HG03457 (cell line): ENCODE data around the gene LACTBL1.
"Not testable (repeated sequence)": the region's sequence is repeated elsewhere in the genome, so short reads cannot be mapped to it uniquely, and the experiment has no call there.

ENCODE experiments used
- ATAC-seq: cut with Tn5 transposase; IDR thresholded peaks from one replicate; pipeline ENCODE4 v1.9.1; 2021; ENCODE audit warnings: moderate number of reproducible peaks; ENCODE audit not compliant: unreplicated experiment

The LACTBL1 gene

DNA sequence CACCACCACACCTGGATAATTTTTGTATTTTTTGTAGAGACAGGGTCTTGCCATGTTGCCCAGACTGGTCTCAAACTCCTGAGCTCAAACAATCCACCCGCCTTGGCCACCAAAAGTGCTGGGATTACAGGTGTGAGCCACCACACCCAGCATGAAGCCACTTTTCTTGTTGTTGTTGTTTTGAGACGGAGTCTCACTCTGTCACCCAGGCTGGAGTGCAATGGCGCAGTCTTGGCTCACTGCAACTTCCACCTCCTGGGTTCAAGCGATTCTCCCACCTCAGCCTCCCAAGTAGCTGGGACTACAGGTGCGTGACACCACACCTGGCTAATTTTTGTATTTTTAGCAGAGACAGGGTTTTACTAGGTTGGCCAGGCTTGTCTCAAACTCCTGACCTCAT is 27.5 kb downstream of the LACTBL1 start:
- not testable (repeated sequence) for ATAC-seq

DNA sequence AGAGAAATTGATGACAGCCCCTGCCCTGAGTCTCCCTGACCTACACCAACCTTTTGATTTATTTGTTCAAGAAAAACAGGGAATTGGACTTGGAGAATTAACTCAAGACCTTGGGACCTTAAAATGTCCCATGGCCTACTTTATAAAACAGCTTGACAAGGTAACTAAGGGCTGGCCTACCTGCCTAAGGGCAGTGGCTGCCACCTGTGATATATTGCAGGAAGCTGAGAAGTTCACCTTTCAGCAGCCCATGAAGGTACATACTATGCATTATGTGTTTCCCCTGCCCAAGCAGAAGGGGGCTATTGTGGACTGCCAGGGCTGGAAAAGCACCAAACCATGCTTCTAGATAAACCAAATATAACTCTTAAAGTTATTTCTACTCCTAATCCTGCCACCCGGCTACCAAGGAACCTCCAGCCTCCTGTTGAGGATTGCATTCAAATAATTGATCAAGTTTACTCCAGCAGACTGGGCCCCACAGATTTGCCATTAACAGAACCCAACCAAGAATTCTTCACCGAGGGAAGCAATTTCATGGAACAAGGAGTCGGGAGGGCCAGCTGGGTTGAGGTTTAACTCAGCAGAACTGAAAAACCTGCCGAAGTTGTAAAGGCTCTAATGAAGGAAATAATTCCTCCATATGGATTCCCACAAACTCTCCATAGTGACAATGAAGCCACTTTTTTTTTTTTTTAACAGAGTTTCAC is 28.2 kb downstream of the LACTBL1 start:
- no peak for ATAC-seq

DNA sequence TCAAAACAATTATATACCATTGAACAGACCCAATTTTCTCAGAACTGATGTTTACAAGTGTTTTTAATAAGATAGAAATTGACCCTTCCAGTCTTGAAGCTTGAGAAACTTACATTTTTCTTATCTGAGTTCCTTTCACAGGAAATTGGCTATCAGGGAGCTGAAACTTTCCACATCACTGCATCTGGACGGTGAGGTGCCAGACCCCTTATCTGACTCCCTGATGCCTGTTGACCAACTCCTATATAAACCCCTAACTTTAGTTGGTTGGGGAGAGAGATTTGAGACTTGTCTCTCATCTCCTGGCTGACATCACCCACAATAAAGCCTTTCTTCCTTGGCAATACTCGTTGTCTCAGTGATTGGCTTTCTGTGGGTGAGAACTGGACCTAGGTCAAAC is 31.4 kb downstream of the LACTBL1 start:
- ATAC-seq, result no peak

DNA sequence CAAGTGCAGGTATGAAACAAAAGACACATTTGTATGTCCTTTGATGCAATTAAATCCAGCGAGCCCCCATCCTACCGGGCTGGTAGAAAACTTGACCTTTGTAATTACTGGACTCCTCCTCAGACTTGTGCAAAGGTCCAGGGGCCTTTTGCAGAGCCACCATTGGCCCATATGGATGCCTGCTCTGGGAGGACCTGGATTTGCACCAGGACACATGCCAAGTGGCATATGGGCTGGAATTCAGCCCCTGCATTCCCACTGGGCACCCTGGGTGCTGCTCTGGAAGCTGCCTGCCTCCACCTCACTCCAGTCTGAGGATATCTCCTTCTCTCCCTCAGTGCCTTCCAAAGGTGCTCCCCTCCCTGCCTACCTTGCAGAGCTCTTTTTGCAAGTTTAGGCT is 36.0 kb downstream of the LACTBL1 start:
- ATAC-seq, result no peak

DNA sequence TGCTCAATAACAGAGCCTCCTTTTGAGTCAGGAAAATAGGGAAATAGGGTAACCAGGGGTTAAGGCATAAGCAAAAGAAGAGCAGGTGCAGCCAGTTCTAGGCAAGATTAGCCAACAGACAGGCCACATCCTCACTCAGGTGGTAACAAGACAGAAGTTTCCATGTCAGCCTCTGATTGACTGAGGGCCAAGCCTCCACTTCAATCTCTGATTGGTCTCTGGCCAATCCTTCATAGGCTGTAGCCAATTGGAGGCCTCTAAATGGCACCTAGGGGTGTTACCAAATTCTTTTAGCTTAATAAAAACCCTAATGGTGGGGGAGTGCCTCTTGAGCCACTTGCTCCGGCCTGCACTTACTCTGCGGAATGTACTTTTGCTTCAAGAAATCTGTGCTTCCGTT is 37.2 kb downstream of the LACTBL1 start:
- ATAC-seq, result no peak

DNA sequence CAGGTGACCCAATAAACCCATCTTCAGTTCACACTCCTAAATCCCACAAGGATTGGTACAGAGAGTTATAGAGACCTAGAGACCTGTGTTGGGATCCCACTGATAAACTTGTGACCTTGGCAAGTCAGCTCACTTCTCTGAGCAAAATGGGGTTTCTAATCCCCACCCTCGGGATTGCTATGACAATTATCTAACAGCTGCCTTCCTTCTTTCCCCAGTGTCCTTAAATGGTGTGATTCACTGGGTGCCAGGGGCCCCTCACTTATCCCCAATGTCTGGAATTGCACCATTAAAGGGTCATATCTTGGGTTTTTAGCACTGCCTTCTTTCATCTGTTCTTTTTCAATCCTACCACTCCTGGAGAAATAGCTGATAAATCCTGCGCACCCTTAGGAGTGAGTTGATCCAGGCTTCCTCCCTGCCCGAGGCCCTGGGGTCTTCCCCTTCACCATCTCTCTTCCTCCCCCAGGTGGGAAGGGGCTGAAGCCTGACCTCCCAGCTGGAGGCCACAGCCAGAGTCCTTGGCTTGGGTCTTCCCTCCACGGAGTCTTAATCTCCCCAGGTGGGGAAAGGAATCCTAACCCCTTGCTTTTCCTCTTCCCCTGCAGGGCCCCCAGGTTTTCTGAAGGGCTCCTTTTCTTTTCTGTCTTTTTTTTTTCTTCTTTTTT is 39.7 kb downstream of the LACTBL1 start:
- ATAC-seq, result no peak

DNA sequence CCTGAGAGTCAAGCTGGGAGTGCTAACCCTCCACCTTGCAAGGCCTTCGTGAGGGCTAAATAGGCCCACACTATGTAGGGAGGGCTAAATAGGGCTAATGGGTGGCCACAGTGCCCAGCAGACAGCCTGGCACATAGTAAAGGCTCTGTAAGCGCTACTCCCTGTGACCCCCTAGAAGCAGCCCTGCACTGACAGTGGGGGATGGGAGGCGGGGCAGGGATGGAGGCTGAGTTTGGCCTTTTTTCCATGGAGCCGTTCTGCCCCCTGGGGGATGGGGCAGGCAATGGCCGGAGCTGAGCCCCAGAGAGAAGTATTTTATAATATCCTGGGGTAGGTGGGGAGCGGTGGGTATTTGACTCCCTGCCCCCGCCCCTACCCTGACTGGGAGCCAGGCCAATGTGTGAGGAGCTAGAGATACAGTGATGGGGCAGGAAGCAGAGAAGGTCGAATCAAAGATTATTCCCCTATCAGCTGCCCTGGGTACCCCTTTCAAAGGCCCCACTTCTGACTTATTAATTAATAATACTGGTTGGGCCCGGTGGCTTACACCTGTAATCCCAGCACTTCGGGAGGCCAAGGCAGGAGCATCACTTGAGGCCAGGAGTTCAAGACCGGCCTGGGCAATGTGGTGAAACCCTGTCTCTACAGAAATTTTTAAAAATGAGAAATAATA is 42.3 kb downstream of the LACTBL1 start:
- no peak for ATAC-seq

DNA sequence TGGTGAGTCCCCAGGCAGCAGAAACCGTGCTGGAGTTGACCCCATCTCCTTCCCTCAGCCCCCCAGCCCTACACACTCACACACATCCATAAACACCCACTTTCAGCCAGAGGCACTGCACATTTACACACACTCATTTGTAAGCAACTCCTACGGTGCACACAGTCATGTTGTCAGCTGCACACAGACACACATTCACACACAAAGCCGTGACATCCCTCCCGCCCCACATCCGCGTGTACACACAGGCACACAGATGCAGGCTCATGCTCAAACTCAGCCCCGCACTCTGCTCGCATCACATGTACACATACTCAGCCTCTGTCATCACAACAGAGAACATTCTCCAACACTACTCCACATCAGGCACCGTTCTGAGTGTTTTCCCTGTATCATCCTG is 47.6 kb downstream of the LACTBL1 start:
- no peak for ATAC-seq

DNA sequence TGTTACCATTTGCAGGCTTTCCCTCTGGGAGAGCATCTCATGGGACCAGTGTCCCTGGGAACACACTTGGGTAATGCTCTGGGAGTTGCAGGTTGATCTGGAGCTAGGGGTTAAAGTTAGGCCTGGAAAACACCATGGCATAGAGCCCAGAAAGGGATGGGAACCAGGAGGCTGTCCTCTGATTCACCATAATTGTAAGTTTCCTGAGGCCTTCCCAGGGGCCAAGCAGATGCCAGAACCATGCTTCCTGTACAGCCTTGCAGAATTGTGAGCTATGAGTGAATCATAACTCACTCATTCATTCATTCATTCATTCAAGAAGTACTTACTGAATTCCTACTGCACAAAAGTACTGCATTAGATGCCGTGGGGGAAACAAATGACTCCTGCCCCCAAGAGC is 50.0 kb downstream of the LACTBL1 start:
- no peak for ATAC-seq

DNA sequence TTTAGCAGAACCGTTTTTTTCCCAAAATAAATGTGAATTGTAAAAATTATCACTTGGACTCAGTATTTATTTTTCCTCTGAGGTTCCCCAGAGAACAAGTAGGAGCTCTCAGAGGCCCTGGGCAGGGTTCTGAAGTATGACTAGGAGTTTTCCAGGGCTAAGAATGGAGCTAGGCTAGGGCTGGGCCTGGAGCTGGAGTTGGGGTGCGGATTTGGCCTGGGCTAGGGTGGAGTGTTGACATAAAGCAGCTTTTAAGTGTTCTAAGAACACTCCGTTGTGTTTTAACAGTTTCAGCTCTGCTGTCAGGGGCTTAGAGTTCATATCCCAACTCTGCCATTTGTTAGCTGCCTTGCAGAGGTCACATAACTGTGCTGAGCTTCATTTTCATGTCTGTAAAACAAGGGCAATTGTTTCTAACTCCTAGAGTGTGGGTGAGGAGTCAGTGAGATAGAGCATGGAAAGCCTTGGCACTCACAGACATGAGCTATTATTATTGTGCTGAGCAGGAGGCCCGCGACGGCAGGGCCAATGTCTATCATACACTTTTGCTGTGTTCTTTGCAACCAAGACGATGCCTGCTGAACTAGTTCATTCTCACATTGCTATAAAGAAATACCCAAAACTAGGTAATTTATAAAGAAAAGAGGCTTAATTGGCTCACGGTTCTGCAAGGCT is 51.1 kb downstream of the LACTBL1 start:
- ATAC-seq, result no peak

DNA sequence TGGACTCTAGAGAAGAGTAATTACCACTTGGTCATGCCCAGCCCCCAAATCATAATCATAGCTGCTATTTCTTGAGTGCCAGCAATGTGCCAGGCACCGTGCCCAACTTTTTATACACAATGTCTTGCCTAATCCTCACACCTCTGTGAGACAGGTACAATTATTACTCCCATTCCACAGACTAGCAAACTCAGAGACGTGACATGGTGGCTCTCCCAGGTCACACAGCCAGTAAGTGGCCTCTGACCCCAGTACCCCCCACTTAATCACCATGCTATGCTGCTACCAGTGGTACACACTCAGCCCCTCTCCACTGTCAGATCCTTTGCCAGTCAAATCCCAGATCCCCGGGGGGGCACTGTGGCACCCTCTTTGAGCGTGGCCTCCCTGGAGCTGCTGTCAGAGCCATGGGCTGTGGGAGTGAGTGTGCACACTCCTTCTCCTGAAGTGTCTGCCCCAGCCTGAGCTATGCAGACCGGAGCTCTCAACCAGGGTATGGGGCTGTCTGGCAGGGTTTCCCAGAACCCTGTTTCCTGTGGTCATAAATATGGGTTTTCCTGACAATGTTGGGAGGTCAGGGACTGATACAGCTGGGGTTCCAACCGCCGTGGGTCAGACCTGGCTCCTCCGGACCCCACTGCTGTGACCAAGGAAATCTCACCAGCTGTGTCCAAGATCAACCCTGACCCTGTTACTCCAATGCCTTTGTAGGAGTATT is 51.8 kb downstream of the LACTBL1 start:
- ATAC-seq, result no peak

DNA sequence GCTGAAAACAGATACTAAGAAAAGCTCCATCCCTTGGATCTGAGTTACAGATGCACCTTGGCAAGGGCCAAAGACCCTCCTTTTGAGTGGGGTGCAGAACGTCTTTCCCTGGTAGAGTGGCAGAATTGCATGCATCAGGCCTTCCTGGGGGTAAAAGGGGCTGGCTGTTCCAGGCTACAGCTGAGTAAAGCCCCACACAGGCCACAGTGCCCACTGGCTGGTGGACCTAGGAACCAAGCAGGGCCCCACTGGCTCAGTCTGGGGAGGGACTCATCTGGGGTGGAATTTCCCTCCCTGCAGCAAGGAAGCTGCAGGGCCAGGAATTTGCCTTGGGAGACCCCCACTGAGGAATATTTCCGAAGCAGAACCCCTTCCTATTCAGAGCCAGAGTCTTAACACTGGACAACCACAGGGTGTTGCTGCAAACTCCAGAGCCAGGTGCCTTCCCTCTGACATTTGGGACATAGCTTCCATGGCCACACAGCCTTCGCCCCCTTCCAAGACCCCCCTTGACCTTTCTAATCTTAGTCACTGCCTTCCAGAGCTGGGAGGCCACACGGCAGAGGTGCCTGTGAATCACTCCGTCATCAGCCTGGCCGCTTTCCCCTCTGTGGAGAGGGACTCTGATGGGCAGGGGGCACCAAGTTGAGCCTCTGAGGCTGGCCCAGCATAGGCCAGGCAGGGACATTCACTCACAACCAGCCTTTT is 52.5 kb downstream of the LACTBL1 start:
- no peak for ATAC-seq

DNA sequence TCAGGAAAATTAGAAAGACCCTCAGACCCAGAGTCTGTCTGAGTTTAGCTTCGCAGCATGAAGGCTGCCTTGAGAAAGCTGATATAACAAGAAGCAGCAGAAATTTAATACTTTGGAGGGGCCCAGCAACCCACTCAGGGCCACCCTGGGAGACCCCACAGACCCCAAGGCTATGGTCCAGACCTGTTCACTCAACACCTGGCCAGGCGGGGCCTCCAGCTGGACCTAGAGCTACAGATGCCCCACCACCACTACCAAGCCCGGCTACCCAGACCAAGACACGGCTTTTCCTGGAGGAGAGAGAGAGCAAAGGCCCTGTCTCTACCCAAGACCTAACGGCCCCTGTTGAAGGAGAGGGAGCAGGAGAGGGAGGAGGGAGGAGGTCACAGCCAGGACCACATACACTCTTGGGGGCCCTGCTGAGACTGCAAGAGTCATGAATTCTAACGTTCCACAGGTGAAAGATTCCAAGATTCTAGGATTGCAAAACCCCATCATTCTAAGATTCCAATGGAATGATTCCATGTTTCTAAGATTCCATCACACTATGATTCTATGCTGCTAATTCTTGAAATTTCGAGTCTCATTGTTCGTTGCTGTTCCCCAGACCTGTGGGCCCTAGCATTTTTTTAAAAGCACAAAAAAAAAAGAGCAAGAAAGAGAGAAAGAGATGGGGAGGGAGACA is 53.2 kb downstream of the LACTBL1 start:
- ATAC-seq, result no peak

DNA sequence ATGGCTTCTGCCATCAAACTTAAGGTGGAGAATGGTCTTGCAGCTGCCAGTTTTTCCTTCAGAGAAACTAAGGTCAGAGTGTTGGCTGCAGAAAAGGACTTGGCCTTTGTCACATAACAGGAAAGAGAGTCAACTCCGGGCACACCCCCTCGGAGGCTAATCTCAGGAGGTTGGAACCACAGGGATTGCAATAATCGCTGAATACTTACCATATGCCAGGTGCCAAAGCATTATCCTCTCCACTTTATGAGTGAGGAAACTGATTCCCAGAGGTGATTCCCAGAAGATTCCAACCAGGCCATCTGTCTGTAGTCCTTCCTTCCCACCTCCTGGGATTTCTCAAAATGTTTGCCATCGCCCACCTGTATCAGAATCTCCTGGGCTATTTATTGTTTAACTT is 54.0 kb downstream of the LACTBL1 start:
- ATAC-seq, result no peak

DNA sequence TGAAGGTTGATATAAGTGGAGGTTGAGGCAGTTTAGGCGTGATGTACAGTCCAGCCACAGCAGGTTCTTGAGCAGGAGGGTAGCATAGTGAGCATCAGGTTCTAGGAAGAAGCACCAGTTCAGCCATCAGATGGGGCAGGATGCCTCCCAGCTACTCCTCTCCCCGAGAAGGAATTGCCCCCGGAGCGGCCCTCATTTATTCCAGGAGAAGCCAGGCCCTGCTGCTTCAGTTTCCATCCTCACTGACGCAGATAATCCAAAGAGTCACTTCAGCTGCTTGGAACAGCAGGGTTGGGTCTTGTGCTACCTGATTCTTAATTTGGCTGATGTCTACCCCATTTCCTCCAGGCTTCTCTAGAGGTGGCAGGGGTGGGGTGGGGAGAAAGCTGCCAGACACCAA is 54.7 kb downstream of the LACTBL1 start:
- ATAC-seq, result no peak

DNA sequence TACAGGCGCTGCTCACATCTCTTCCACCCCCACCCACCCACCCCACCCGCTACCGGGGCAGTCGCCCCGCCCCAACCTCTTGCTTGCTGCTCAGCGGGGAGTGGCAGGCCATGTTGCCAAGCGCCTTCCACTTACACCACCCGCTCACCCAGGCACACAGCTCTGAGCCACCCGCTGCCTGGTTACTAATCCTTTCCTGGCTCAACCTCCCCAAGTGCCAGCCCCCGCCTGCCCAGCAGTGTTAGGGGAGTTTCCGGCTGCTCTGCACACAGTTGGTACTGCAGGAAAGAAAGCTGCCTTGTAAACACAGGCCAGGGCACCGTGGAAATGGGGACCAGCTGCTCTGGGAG is 56.2 kb downstream of the LACTBL1 start:
- ATAC-seq, result no peak

DNA sequence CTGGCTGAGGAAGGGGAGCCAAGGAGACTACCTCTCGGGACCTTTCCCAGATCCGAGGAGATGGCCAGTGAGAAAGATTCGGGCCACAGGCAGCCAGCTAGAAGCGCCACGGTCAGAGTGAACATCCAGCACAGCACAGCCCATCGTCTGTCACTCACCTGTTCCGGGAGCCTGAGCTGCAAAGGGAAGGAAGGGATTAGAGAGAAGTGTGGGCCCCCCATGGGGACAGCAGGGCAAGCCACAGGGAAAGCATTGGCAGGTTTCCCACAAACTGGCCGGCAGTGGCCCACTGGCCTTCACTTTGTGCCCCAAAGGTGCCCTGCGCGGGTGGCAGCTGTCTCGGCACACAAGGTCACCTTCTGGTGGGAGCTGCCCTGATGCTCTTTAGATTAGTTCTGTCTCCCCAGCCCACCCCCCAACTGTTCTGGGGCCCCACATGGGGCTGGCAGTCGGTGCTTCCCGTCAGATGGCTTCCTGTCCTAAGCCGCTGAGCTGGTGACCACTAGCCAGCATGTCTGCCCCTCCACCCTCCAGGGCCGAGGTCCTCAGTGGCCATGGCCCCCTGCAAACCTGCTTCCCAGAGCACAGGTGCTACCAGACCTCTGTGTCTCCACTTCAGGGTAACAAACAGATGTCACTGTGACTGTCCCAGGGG is 56.7 kb downstream of the LACTBL1 start:
- ATAC-seq, result no peak

DNA sequence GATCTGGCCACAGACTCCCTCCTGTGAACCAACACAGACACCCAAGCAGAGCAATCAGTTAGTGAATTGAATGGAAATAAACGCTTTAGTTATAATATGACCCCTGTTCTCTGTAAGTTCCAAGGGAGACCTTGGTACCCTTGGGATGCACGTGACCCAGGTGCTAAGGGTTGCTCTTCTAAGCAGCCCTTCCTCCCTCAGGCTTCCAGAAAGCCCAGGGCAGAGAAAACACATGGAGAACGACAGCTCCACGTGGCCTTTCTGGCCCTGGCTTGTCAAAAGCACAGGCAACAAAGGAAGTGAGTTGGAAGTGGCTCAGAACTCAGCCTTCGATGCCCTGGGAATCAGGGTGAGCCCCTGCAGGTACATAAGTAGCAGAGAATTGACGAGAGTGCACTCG is 57.4 kb downstream of the LACTBL1 start:
- ATAC-seq, result no peak

DNA sequence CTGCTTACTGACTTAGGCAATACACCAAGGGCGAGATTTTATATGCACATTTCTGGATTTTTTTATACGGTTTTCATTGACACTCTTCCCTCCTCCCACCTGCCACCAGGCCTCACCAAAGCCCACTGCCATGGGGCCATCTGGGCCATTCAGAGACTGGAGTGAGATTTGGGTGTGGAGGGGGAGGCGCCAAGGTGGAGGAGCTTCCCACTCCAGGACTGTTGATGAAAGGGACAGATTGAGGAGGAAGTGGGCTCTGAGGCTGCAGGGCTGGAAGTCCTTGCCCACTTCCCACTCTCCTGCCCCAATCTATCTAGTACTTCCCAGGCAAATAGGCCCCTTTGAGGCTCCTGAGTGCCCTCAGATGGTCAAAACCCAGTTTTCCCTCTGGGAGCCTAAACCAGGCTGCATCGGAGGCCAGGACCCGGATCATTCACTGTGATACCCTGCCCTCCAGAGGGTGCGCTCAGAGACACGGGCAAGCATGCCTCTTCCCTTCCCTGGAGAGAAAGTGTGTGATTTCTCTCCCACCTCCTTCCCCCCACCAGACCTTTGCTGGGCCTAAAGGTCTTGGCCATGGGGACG is 57.9 kb downstream of the LACTBL1 start:
- no peak for ATAC-seq
